Pancreas (tissue), 10 donors: ENCODE results near the gene ENO3. TPM values are rescaled to one million over a fixed set of nuclear protein-coding genes. Genes with fewer than 3 reads are reported as not detected.

Source experiments
- ATAC-seq, 4 donors: fragments of 200-7000 bp; cut with Tn5 transposase; one replicate each; pipeline versions ENCODE4 v1.8.0 to v1.9.1; 2020; ENCODE audit warnings: mild to moderate bottlenecking in 4 of 4, moderate library complexity in 4 of 4
- DNase-seq, 6 donors: peaks; one replicate each; pipeline ENCODE4 v3.0.0-alpha.2; 2020
- FAIRE-seq: peaks from 2 replicates; lab custom pipeline; 2012; peaks lifted over from hg19 to GRCh38; lab: Jason Lieb, UNC
- H3K27ac ChIP-seq, 4 donors: fragments of 200-600 bp; sonication (generic); 1 replicate in 3 of 4; 2 replicates in 1 of 4; pipeline versions ENCODE4 v1.5.0 to v1.8.0; 2020
- H3K27me3 ChIP-seq, 4 donors: fragments of 200-600 bp; one replicate each; pipeline ENCODE4 v1.8.0; 2021
- H3K36me3 ChIP-seq, 3 donors: fragments of 200-600 bp; sonication (generic) in 1 of 3; one replicate each; pipeline versions ENCODE4 v1.5.0 to v1.8.0; 2020 to 2021
- H3K4me1 ChIP-seq, 3 donors: fragments of 200-600 bp; one replicate each; pipeline ENCODE4 v1.8.0; 2021
- H3K4me3 ChIP-seq, 4 donors: fragments of 200-600 bp; sonication (generic) in 2 of 4; one replicate each; pipeline versions ENCODE4 v1.5.0 to v1.8.0; 2020 to 2021
- H3K9me3 ChIP-seq, 4 donors: fragments of 200-600 bp; one replicate each; pipeline ENCODE4 v1.8.0; 2021
- CTCF ChIP-seq, 4 donors: fragments of 200-600 bp; sonication (generic) in 3 of 4; IDR thresholded peaks; one replicate each; pipeline versions ENCODE4 v1.5.0 to v1.8.0; 2021; ENCODE audit warnings: antibody characterized with exemption in 4 of 4
- WGBS, 2 donors: extraction: QIAGEN DNeasy Blood & Tissue Kit; methylation state at CpG; one replicate each; pipeline ENCODE4 v1.1.7; 2013; 5-methylcytosine and 5-hydroxymethylcytosine counted together
- intact Hi-C, 3 donors: fragments of 100-400 bp; cut with DNase I; formaldehyde crosslinking; loops; one replicate each; pipeline versions ENCODE4 v1.11.1 to v1.14.2; 2022
- polyA plus RNA-seq, 2 donors: library from polyadenylated mRNA; stranded (reverse); fragments of 200-250 nt; gene quantifications; one replicate each; pipeline ENCODE4 v1.2.3, GENCODE V29; 2013
- total RNA-seq, 6 donors: library from RNA; stranded (reverse); fragmentation: NEBNext Ultra II Directional in 4 of 6; extraction: Animal tissue kit (Norgen Biotek cat#: 25700) in 4 of 6; gene quantifications; one replicate each; pipeline versions ENCODE4 v1.2.1 to v1.2.4, GENCODE V29; 2021 to 2023
- donor health status: healthy with polysubstance abuse.
- donor health status: DM: no; HTN: no; CAD: no; lungs with moderate emphysema.
- donor health status: DM: no; HTN: no; CAD: no.
- donor health status: control.
- donor health status: control.
- donor health status: Bipolar disorder and iron deficiency.
- donor health status: DM: yes; HTN: yes; CAD: no.
- donor health status: DM: no; HTN: no; CAD: no.
- donor health status: DM: no; HTN: no; CAD: no.
- donor health status: DM: yes; HTN: yes; CAD: no.

Gene ENO3
- total and polyA plus RNA-seq, 8 donors, result 1.5 to 20.3 (median 2.6) TPM

GRCh38 chr17:4986951-4987766 lies 36.2 kb downstream of the ENO3 start, which contains the start of gene CAMTA2:
CAMTA2 (minus strand) TSS chr17:4987675; CDS start chr17:4986222, 1,453 bp downstream.
- Histone ChIP-seq H3K27me3 (no peaks in the 10 kb centered on the region), H3K27ac (peak within 1 kb of the TSS; percentile 82 to 96 (median 90)), H3K9me3 (no peaks in the 10 kb centered on the region), H3K4me3 (peak within 1 kb of the TSS; percentile 82 to 94 (median 84)), H3K4me1 (peaks cover 0 to 16% (median 4%) of the 10 kb centered on the region in 3 donors), H3K36me3 (peaks cover 0 to 6% (median 0%) of the 10 kb centered on the region in 3 donors)
- intact Hi-C loops, result loop anchor here in 1 of 3 donors (10.0 kb wide), 1 partner anchor 52 kb away; the partner anchor contains the start of gene GP1BA
- peak; percentile 86 to 95 (median 90) for DNase-seq
- FAIRE-seq, result no peak
- WGBS, 2 donors, result 0% methylated on average over 59 to 78 of the region's 78 CpGs
- ATAC-seq, result peak; percentile 91 to 95 (median 92)
- TF ChIP-seq CTCF (IDR thresholded peaks at IDR 0.05), result peak; percentile 37 to 64 (median 58)

GRCh38 chr17:4987767-4988567 lies 37.0 kb downstream of the ENO3 start:
- DNase-seq, result no peak
- Histone ChIP-seq H3K27ac (peak overlapping the region; percentile 82 to 96 (median 90)), H3K9me3 (no peaks in the 10 kb centered on the region), H3K4me3 (peak overlapping the region; percentile 82 to 94 (median 84)), H3K4me1 (peaks cover 0 to 16% (median 4%) of the 10 kb centered on the region in 3 donors), H3K27me3 (no peaks in the 10 kb centered on the region), H3K36me3 (no peaks in the 10 kb centered on the region)
- FAIRE-seq, result no peak
- intact Hi-C loops, result loop anchor here in 1 of 3 donors (10.0 kb wide), 1 partner anchor 53 kb away; the partner anchor contains the start of gene GP1BA
- ATAC-seq, result peak in 1 of 4 donors; percentile 17
- WGBS, 2 donors, result 10 to 11% methylated on average over 30 of the region's 30 CpGs
- TF ChIP-seq CTCF (IDR thresholded peaks at IDR 0.05), result no peak

- Histone ChIP-seq H3K27ac (no peak overlapping the region), H3K4me3 (no peak overlapping the region), H3K27me3 (no peaks in the 10 kb centered on the region), H3K36me3 (no peaks in the 10 kb centered on the region), H3K9me3 (no peaks in the 10 kb centered on the region), H3K4me1 (peaks cover 0 to 8% (median 3%) of the 10 kb centered on the region in 3 donors)
- intact Hi-C loops, result no loop called here
- ATAC-seq, result no peak
- no peak for FAIRE-seq
- 75 to 84% methylated on average over 6 of the region's 6 CpGs for WGBS, 2 donors
- DNase-seq, result no peak
- TF ChIP-seq CTCF (IDR thresholded peaks at IDR 0.05), result no peak
Measured at GRCh38 chr17:4994081-4994595, 43.2 kb downstream of the ENO3 start.

- no peaks in the 10 kb centered on the region for H3K27me3 ChIP-seq
- WGBS, 2 donors, result 0% methylated on average over 55 to 93 of the region's 93 CpGs
- DNase-seq (peak; percentile 93 to 98 (median 96)), ATAC-seq (peak; percentile 94 to 97 (median 94)), FAIRE-seq (no peak)
- peaks cover 4 to 15% (median 11%) of the 10 kb centered on the region in 3 donors for H3K4me1 ChIP-seq
- no peaks in the 10 kb centered on the region for H3K9me3 ChIP-seq
- peak within 1 kb of the TSS; percentile 55 to 98 (median 94) for H3K4me3 ChIP-seq
- H3K36me3 ChIP-seq, result peaks cover 0 to 11% (median 7%) of the 10 kb centered on the region in 3 donors
- TF ChIP-seq CTCF (IDR thresholded peaks at IDR 0.05), result peak in 1 of 4 donors; percentile 14
- intact Hi-C loops, result no loop called here
- H3K27ac ChIP-seq, result peak within 1 kb of the TSS; percentile 81 to 93 (median 90)
Measured at GRCh38 chr17:4997302-4998026, 46.5 kb downstream of the ENO3 start, which contains the start of the genes INCA1 and KIF1C. INCA1 (minus strand) TSS chr17:4997522; CDS start chr17:4994437, 3,085 bp downstream. KIF1C (plus strand) TSS chr17:4997950; CDS start chr17:5000247, 2,297 bp downstream.
